ENCODE measurements around the gene HTR1D.

- TF ChIP-seq EZH2 (IDR thresholded peaks at IDR 0.05; ENCODE audit: low read depth) = no peak
- TF ChIP-seq CTCF (conservative IDR thresholded peaks at IDR 0.05) = no peak
Observed at GRCh38 chr1:23244256-23244761, 27.0 kb upstream of the HTR1D start.

Measured in PC-9 (cell line).